Measurements from ENCODE around the gene EPHB3.

Gene EPHB3

DNA sequence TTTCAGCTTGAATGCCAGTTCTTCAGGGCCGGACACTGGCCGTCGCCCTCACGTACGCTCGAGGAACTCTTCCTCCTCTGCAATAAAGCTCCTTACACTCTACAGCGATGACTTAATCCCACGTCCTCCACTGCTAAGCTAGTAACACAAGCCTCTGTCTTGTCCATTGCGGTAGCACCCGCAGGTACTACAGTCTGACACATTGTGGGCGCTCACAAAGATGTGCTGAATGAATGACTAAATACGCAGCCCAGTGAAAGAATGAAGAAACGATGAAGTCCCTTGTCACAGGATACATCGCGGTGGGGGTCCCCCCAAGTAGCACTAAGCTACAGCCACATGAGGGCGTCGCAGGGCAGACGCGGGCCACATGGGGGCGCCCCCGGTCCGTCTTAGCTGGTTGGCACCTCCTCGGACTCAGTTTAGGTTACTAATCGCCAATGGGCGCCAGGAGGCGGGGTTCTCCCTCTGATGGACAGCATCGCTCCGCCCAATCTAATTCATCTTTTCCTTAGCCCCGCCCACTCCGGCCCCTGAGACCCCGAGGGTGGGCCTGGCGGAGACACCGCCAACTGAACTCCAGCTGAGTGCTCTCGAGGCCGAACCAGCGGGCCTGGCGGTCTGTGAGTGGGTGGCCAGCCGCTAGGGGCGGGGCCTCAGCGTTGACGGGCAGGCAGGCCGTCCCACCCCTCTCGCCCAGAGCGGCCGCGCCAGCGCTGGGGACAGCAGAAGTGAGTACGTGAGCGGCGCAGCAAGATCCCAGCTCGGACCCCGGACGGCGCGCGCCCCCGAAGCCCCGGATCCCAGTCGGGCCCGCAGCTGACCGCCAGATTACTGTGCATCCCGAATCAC, at the start of gene EPHB3:
TSS of gene EPHB3 (plus strand) at position 725 of the 852 bp plus-strand sequence. CDS start 451 bp downstream, outside the sequence.
- peak; percentile 99 to 100 for DNase-seq

DNA sequence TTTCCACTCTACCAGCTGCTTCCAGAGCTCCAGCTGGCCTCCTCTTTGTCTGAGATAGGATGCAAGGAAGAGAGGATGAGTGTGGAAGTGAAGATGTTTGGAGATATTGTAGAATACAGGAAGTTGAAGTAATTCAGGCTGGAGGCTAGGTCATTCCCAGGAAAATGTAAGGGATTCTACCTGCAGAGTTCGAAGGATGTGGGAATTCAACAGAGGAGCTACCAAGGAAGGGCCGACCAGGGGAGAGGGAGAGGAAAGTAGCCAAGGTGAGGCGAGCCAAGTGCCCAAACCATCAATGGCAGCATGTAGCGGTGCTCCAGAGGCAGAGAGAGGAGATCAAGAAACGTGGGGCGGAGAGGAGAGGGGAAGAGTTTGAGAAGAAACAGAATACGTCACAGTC, 49.0 kb upstream of the EPHB3 start:
- no peak for DNase-seq

DNA sequence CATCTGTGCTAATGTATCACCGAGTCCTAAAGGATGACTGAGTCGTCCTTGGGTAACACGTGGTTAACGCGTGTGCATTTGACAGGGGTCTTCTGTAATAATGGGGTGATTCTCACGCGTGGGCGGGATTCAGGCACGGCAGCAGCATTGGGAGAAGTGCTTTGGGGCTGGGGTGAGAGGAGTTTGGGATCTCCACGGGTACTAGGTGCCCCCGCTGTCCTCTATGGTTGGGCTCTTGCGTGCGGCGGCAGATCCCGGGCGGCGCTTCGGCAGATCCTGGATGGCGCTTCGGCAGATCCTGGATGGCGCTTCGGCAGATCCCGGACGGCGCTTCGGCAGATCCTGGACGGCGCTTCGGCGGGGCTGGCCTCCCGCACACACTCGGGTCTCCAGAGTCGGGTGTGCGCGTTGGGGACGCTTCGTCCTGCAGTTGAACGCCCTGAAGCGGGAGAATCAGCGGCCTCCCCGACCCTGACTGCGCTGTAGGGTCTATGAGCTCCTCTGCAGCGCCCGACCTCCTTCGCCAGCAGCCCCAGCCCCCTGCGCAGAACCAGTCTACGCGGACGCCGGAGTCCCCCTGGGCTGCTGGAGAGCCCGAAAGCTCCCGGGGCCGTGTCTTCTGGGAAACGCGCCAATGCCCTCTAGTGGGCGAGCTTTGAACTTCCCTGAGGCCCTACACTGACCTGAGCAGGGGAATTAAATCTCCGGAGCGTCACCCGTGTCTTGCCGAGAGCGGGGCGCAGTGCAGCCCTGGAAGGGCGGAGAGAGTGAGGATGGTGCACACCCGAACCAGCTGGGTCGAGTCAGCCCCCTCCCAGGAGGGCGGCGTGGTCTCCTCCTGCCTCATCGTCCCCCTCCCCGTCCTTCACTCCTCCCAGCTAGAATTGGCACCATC, 48.1 kb upstream of the EPHB3 start:
- peak; percentile 15 to 31 for DNase-seq

DNA sequence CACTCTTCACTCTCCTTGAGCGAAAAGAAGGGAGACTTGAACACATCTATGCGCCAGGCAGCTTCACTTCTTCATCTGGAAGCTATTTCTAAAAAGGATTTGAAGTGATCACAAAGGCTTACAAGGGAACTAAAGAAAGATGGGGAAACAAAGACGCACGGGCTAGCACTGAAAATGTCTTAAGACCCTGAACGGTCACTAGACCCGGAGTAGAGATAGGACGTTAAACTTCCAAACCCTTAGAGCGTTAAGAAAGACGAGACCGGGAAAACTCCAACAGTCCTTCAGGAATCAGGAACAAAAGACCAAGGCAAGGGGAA, 47.5 kb upstream of the EPHB3 start:
- no peak for DNase-seq

DNA sequence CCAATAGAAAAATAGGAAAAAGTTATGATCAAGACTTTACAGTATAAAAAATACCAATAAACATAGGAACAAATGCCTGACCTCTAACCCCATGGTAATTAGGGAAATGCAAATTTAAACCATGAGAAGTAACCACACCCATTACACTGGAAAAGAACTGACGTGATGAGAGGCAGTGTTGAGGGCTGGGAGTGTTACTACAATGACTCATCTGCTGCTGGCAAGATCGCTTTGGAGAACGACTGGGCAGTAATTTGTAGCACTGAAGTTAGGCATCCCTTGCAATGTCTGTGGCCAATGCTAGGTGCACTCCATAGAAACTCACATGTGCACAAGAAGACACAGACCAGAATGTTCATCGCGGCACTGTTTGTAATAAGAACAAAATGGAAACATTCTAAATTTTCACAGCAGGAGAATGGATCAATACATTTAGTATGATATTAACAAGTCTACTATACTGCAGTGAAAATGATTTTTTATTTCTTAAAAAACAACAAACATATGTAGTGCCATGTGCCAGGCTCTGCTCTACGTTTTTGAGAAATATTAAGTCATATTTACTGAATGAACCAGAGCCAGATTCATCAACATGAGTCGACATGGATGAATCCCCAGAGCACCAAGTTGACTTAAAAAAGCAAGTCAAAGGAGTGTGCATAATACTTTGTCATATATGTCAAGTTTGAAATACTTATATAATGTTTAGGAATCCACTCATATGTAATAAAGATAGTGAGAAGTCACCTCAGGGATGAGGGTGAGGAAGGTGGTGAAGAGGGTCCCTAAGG, 37.6 kb upstream of the EPHB3 start:
- no peak for DNase-seq

DNA sequence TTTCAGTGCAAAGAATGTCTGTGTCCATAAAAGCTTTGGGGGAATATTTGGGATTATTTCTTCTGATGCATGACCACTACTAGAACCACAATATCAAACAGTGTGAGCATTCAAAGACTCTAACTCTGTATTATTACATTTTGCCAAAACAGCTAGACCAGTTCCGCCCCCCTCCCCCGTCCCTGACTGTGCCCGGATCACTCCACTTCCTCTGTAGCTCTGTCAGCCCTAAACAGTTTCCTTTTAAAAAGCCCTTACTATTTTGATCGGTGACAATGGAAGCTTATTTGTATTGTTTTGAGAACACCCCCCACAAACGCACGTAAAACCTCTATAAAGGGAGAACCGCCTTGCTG, 36.6 kb upstream of the EPHB3 start:
- DNase-seq = peak in 1 of 2 experiments; percentile 3

DNA sequence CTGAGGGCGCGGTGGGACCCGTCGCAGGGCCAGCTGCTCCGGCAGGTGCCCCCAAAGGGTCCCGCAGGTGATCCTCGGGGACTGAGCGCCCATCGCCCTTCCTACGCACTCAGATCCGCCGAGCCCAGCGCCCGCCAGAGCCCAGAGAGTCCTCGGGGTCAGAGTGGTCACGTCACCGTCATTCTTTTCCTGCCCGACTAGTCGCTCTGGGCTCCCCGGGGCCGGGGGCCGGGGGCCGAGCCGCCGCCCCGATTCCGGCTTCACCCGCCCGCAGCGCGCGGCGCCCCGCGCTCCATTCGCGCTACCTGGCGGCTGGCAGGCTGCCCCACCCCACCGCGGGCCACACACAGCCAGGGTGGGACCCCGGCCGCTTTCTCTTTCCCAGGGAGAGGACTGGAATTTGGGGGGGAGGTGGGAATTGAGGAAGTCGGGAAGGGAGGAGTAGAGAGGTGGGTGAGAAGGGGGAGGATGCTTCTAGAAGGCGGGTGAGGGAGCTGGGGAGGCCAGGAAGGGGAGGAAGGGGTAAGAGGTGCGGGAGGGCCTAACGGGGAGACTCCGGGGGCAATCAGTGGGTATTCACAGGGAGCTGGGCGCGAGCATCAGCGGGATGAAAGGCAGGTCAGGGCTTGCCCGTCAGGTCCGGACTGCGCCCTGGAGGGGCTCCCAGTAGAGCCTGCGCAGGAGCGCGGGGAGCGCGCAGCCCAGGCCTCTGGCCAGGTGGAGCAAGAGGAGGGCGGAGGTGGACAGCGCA, 36.1 kb upstream of the EPHB3 start:
- no peak for DNase-seq

DNA sequence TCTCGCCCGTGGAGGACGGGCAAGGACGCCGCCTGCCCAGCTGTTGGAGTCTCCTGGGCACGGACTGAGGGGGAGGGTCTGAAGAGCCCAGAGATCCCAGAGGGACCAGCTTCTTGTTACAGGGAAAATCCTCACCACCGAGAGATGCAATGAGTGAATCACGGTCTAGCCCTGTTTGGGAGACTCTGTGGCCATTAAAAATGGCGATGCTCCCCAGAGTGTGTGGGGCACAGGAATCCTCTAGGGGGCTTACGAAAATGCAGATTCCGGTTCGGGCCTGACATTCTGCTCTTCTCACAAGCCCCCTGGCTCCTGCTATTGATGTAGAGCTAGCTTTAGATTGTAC, 35.5 kb upstream of the EPHB3 start:
- peak in 1 of 2 experiments; percentile 34 for DNase-seq

DNA sequence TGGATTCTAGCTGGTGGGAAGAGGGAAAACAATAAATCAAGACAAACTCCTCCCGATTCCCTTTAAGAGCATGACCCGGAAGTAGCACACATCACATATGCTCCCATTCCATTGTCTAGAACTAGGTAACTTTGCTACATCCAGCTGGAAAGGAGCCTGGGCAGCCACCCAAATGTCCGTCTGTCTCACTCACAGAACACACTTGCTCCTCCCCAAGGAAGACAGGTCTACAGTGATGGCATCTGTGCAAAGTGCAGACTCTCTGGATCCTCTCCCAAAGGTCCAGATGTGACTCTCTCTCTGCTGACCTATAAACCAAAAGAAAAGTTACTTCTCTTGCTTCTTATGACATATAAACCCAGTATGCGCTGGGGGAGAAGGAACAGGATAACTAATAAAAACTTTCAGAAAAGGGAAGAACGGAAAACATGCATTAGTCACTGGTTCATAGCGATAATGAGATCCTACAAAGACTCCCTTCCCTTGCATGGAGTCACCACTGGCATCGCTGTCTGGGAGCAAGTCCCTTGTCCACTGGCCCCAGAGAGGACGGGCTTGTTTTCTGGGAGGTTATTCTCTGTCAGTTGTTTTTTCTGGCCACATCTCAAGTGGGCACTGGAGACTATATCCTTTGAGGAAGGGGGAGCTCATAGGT, 29.8 kb upstream of the EPHB3 start:
- no peak for DNase-seq

DNA sequence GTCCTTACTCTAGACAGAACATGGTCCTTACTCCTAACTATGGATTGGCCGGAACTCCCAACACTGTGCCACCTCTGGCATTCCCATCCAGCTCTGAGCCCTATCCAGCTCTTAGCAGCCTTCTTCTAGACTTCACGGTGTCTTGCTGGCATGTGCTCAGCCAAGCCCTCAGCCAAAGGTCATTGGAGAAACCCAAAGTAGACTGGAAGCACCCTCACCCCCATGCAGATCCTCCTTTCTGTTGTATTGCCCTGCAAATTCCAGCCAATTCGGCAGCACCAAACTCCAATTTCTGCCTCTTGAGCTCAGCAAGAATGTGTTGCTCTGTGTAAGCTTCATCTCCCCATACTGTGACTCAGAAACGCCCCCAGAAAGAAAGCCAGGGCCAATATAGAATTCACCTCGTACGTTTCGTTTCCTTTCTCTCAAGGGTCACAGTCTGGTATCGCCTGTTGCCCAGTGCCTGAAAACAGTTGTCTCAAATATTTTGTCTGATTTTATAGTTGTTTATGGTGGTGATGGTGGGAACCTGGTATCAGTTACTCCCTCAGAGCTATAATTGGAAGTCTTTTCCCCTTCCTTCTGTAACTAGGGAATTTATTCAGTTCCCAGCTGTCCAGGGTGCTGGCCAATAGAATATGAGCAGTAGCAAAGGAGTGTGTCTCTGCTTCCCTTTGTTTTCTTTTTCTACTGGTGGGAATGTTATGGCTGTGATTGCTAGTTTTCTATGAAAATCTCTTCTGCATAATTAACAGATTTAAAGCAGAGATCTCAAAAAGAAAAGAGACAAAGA, 28.4 kb upstream of the EPHB3 start:
- DNase-seq = no peak

DNA sequence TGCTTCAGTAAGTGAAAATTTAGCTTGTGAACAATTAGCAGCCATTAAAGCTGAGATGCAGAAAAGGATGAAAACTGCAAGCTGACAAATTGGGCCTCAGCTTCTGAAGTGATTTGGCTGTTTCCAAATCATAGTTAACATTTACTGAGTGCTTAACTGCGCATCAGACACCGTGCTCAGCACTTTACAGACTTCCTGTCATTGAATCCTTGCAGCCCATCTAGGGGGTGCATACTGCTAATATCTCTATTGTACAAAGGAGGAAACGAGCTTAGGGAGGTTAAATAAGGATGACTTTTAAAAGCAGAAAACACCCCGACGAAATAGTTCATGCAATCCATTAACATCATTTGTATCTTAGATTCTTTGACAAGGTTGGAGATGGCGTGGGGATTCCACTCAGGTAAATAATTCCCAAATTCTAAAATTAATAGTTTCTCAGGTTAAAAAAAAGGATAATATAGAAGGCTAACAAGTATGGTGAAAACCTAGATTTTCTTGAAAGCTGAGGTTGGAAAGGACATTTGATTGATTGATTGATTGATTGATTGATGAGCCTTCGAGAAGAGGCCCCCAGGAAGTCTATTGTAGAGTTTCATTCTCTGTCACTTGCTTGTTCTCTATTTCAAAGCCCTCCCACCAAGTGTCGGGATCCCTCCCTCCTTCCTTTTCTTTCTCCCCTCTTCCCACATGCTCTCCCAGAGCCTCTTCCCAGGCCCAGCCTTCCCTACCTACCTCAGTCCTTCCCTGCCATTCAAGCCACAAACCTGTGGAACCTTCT, 23.5 kb upstream of the EPHB3 start:
- no peak for DNase-seq

DNA sequence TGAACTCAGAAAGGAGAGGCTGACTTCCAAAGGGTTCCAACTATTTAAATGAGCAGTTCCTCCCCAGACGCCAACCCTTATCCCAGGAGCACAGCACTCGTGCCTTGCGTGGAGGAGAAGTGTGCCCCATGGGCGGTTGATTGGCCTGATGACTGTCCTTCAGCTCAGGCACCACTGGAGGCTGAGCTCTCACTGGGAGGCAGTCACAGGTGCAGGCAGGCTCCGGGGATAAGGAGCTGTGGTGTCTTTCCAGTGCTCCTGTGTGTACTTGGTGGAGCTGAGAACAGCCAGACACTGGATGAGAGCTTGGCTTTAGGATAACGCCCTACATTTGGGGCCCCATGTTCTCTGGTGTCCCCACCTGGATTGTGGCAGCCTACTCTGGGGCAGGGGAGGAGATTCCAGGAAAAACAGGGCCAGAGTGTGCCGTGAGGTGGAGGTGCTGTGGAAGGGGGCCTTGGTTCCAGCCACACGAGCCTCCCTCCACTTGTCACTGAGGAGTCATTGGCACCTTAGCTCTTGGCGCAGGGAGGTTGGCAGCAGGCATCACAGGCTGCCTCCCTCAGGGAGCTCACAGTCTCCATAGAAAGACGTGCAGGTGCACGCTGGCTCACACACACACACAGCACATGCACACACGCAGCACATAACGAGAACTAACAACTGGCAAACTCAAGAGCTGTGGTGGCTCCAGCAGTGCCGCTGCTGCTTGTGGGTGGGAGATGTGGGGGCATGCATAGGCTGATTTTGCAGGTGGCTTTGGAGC, 22.7 kb upstream of the EPHB3 start:
- no peak for DNase-seq

DNA sequence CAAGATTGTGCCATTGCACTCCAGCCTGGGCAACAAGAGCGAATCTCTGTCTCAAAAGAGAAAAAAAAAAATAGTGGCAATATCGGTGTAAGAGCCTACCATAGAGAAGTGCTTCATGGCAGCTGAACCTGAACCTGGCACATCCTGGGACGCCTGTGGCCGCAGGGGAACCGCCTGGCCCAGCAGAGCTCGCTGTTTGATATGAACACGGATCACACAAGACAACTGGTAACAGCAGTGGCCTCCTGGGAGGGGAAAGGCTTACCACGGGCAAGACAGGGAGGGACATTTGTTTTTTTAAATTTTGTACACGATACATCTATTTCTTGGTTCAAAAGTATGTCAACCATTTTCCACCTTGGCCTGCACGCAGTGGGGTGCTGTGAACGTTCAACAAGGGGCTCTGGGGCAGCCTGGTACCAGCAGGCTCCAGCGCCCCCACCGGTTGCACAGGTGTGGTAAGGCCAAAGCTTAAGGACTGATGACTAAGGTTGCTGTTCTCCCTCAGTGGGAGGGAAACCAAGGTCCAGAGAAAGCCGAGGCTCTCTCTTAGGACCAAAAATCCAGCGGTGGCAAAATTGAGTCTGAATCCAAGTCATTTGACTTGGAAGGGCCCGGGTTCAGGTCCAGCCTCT, 21.7 kb upstream of the EPHB3 start:
- no peak for DNase-seq

DNA sequence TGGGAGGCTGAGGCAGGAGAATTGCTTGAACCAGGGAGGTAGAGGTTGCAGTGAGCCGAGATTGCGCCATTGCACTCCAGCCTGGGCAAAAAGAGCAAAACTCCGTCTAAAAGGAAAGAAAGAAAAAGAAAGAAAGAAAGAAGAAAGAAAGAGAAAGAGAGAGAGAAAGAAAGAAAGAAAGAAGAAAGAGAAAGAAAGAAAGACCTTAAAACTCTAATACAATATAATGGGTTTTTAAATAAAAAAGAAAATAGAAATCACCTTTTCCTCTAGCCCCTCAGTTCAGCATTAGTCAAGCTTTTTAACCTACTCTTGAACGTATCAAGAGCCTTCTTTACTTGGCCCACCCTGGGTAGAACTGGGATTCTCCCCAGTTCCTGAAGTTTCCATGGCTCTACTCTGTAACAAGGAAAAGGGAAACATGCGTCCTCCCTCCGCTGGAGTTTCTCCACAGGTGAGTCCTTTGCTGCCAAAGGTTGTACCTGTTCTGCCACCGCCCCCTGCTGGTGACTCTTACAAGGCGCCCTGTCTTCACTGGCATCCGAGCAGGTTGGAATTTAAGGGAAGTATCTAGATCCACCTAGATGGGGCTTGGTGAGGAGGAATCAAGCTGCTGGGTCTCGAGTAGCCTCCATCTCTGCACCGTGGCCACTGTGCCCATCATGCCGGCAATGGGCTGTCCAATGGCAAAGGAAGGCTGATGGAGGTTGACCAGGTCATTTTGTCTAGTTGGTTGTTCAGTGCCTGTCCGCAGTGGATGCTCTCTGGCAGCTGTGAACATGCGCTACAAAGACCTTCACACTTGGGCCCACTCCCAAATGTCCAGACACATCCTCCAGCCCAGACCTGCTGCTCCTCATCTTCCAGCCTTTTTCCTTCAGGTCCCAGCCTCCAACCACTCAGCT, 20.6 kb upstream of the EPHB3 start:
- no peak for DNase-seq

DNA sequence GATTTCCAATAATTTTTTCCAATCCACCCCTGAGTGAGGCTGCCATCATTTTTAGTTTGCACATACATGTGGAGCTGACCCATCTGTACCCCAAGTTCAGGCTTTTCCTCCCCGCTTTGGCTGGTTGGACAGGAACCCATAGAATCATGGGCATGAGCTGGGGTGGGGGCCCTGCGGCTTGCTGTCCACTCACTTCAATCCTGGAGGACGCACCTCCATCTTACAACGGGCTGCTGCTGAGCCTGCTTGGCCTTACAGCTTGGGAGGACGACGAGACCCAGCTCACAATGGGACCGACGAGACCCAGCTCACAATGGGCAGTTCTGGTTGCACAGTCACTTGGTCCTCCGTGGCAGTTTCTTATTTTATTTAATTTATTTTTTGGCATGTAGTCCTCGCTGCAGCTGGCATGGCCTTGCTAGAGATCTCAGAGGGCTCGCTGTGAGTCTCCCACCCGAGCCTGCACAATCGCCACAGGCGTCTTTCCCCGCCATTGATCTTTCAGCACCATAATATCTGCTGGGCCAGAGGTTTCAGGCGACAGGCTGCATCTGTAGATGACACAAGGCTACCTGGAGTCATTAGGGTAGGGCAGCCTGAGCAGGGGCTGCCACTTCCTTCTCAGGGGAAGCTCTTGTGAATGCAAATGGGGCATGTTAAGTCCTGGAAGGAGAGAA, 19.6 kb upstream of the EPHB3 start:
- DNase-seq = no peak

DNA sequence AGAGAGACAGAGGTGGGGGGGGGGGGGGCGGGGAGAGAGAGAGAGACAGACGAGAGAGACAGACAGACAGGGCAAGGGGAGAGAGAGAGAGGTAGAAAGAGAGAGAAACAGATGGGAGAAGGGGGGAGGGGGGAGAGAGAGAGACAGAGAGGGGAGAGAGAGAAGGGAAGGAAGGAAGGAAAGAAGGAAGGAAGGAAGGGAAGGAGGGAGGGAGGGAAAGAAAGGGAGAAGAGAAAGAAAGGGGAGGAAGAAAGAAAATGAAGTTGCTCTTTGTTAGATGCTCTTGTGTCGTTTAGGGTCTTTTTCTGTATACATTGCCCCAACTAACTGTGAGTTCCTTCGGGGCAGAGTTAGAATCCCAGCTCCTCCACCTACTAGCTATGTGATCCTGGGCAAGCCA, 19.0 kb upstream of the EPHB3 start:
- DNase-seq = no peak

DNA sequence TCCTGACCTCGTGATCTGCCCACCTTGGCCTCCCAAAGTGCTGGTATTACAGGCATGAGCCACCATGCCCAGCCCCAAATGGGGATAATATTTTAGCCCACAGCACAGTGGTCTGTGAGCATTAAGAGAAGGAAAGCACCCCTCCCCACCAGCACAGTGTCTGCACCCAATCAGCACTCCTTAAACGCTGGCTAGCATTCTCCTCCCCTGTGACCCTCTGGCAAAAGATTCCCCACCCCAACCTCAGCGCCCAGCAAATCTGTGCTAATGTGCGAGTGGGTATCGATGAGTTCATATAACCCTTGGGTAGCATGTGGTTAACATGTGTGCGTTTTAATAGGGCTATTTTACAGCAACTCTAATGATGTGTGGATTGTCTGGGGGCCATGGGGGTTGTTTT, 18.3 kb upstream of the EPHB3 start:
- DNase-seq = no peak

Data from cerebellar nuclear complex (tissue), 1 donor.